Choroid plexus epithelial cell (primary cell): ENCODE measurements around the gene FOXC2.
A peak's percentile ranks its signal among the peaks of the same experiment; 100 is the strongest.

Source experiments
- DNase-seq: peaks from one replicate; pipeline ENCODE4 v3.0.0-alpha.2; 2010; ENCODE audit warnings: low read depth
- H3K4me3 ChIP-seq: 2 replicates; pipeline ENCODE4 v1.5.1; 2011; ENCODE audit warnings: low read depth, mild to moderate bottlenecking, control low read depth, low read length, moderate library complexity
- CTCF ChIP-seq: conservative IDR thresholded peaks from 2 replicates; pipeline ENCODE4 v1.5.1; 2011; ENCODE audit warnings: low read depth, mild to moderate bottlenecking, control low read depth, inconsistent platforms, low read length, moderate library complexity

Gene FOXC2

GRCh38 chr16:86608301-86608747, 41.7 kb downstream of the FOXC2 start:
- DNase-seq = no peak
- H3K4me3 ChIP-seq = no peak overlapping the region
- TF ChIP-seq CTCF = no peak

GRCh38 chr16:86609115-86609514, 42.5 kb downstream of the FOXC2 start:
- DNase-seq = peak; percentile 84
- H3K4me3 ChIP-seq = no peak overlapping the region
- TF ChIP-seq CTCF = no peak

DNA sequence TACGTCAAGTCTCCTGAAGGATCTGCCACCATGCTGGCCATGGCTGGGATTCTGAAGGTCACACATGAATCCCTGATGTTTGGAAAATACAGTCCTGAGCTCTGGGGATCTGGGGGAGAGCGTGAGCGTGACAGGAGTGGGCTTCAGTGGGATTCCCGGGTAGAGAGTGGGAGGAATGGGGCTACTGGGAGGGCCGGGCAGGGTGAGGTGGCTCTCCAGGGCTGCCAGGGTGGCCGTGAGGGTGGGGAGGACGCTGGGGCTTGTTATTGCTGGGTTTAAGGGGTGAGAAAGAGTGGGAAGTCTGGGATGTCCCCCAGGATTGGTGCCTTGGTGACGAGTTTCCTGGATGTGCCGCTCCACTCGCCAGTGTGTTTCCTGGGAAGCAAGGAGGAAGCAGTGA, 43.0 kb downstream of the FOXC2 start:
- H3K4me3 ChIP-seq = no peak overlapping the region
- DNase-seq = no peak
- no peak for TF ChIP-seq CTCF

DNA sequence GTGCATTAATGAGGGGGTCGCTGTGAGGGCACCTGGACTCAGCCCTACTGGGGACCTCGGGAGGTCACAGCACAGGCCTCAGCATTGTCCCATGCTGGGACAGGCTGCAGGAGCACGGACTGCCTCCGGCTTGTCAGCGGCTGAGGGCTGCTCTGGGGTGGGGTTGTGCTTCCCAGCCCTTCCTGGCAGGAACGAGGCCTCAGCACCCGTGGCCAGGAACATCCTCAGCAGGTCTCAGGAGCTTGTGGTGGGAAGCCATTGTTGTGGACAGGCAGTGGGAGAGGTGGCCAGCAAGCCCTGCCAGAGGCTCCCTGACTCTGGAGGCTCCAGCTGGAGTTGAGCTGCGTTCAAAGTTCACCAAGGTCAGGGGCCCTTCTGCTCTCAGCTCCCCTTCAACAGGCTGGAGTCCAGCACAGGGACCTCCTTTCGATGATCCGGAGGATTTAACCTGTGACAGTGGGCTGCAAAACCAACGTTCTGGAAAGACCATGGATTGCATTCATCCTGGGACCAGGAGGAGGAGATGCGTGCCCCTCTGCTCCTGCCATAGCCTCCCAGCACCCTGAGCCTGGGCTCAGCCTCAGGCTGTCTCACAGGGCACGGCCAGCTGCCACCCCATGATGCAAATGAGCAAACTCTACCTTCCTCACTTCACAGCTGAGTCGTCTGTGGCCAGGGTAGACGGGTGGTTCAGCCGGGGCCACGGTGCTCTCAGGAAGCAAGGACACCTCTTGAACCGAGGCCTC, 44.3 kb downstream of the FOXC2 start:
- no peak for TF ChIP-seq CTCF
- no peak for DNase-seq
- H3K4me3 ChIP-seq = no peak overlapping the region

- no peak overlapping the region for H3K4me3 ChIP-seq
- TF ChIP-seq CTCF = no peak
- DNase-seq = peak; percentile 94
Measured at GRCh38 chr16:86611525-86611855, 44.9 kb downstream of the FOXC2 start.

DNA sequence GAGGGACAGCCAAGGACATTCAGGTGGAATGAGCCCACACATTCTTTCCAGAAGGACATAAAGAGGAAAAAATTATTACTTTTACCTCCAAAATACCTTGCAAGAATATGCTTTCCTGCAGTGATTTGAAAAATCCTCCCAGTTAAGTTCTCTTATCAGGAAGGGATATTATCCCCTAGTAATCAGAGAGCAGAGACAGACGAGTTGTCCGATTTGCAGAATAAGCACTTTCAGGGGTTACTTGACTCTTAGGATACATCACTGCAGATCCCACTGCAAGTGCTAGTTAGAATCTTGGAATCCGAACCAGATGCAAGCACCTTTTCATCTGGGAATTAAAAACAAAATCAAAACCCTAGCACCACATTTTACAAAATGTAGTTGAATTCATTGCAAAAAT, 45.3 kb downstream of the FOXC2 start:
- no peak overlapping the region for H3K4me3 ChIP-seq
- TF ChIP-seq CTCF = no peak
- DNase-seq = no peak

DNA sequence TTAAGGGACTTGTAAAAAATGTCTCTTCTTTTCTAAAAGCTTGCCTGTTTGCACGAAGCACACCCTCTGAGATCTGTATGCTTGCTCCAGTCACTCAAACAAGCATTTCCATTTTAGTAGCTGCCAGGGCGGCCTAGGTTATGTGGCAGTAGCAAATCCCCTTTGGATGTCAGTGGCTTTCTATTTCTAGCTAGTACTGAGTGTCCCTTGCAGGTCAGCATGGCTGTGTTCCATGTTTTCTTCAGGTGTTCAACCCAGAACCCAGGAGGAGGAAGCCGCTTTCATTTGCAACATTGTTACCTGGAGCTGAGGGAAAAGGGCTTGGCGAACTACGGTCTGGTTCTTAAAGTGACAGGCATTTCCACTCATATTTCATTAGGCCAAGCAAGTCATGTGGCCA, 48.1 kb downstream of the FOXC2 start:
- TF ChIP-seq CTCF = no peak
- H3K4me3 ChIP-seq = no peak overlapping the region
- DNase-seq = no peak
